KMS-11 (cell line): ENCODE measurements around the gene MVB12B.

Experiments used
- H2AFZ ChIP-seq: fragments of 200-600 bp; sonication (generic); 2 replicates; pipeline ENCODE4 v1.6.1; 2016; ENCODE audit warnings: antibody characterized with exemption, mixed run types, low read depth
- H3K27ac ChIP-seq: fragments of 200-600 bp; sonication (generic); 2 replicates; pipeline ENCODE4 v1.6.1; 2016; ENCODE audit warnings: mild to moderate bottlenecking, mixed run types
- H3K27me3 ChIP-seq: fragments of 200-600 bp; sonication (generic); 2 replicates; pipeline ENCODE4 v1.6.1; 2017; ENCODE audit warnings: mild to moderate bottlenecking, low read depth, mixed run types, moderate library complexity; ENCODE audit not compliant: insufficient read depth
- H3K36me3 ChIP-seq: fragments of 200-600 bp; sonication (generic); 2 replicates; pipeline ENCODE4 v1.6.1; 2017; ENCODE audit warnings: mild to moderate bottlenecking, mixed run types; ENCODE audit not compliant: insufficient read depth
- H3K4me1 ChIP-seq: fragments of 200-600 bp; sonication (generic); 2 replicates; pipeline ENCODE4 v1.6.1; 2016; ENCODE audit warnings: mild to moderate bottlenecking, low read depth, mixed run types; ENCODE audit not compliant: poor library complexity, severe bottlenecking
- H3K4me2 ChIP-seq: fragments of 200-600 bp; sonication (generic); 2 replicates; pipeline ENCODE4 v1.7.0; 2016; ENCODE audit warnings: mild to moderate bottlenecking, mixed run types
- H3K4me3 ChIP-seq: fragments of 200-600 bp; sonication (generic); IDR thresholded peaks from 2 replicates; pipeline ENCODE4 v1.6.1; 2017; ENCODE audit warnings: low read depth, low read length, mixed read lengths; ENCODE audit not compliant: insufficient read depth
- H3K79me2 ChIP-seq: fragments of 200-600 bp; sonication (generic); 2 replicates; pipeline ENCODE4 v1.6.1; 2016; ENCODE audit warnings: low read depth, mixed run types; ENCODE audit not compliant: insufficient read depth
- H3K9ac ChIP-seq: fragments of 200-600 bp; sonication (generic); 2 replicates; pipeline ENCODE4 v1.6.1; 2016; ENCODE audit warnings: mild to moderate bottlenecking, mixed run types
- H4K20me1 ChIP-seq: fragments of 200-600 bp; sonication (generic); 2 replicates; pipeline ENCODE4 v1.6.1; 2016; ENCODE audit warnings: mild to moderate bottlenecking, mixed run types; ENCODE audit not compliant: insufficient read depth
- CTCF ChIP-seq: fragments of 200-600 bp; sonication (generic); conservative IDR thresholded peaks from 2 replicates; pipeline ENCODE4 v1.6.1; 2017; ENCODE audit warnings: low read depth, mild to moderate bottlenecking, antibody characterized with exemption, low read length, moderate library complexity, mixed read lengths

MVB12B gene

GRCh38 chr9:126304207-126304970 is 22.2 kb upstream of the MVB12B start:
- no peak overlapping the region for H2AFZ ChIP-seq
- no peaks in the 10 kb centered on the region for H3K27me3 ChIP-seq
- H3K36me3 ChIP-seq, result no peaks in the 10 kb centered on the region
- H3K9ac ChIP-seq, result no peak overlapping the region
- no peak for TF ChIP-seq CTCF
- no peak overlapping the region for H3K27ac ChIP-seq
- H3K4me3 ChIP-seq, result no peak overlapping the region
- no peak overlapping the region for H3K4me2 ChIP-seq
- no peaks in the 10 kb centered on the region for H4K20me1 ChIP-seq
- H3K4me1 ChIP-seq, result peaks cover 10% of the 10 kb centered on the region
- no peaks in the 10 kb centered on the region for H3K79me2 ChIP-seq

DNA sequence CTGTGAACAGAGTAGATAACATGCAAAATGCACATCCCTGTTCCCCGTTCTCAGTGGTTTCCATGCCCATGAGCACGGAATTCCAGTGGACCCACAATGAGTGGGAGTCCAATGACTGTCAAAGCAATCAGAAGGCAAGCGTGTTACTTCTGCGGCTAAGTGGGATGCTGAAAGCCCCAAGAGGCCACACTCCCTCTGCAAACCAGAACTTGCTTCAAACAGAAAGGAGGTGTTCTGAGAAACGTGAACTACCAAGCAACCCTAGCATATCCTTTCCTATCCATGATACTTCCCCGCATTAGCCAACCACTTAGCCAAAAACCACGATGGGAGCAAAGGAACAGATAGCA is 21.7 kb upstream of the MVB12B start:
- H3K36me3 ChIP-seq, result no peaks in the 10 kb centered on the region
- no peaks in the 10 kb centered on the region for H3K79me2 ChIP-seq
- H3K4me2 ChIP-seq, result no peak overlapping the region
- no peak overlapping the region for H3K4me3 ChIP-seq
- no peak overlapping the region for H3K27ac ChIP-seq
- H3K27me3 ChIP-seq, result no peaks in the 10 kb centered on the region
- TF ChIP-seq CTCF, result no peak
- H4K20me1 ChIP-seq, result no peaks in the 10 kb centered on the region
- H2AFZ ChIP-seq, result no peak overlapping the region
- no peak overlapping the region for H3K9ac ChIP-seq
- peaks cover 10% of the 10 kb centered on the region for H3K4me1 ChIP-seq

DNA sequence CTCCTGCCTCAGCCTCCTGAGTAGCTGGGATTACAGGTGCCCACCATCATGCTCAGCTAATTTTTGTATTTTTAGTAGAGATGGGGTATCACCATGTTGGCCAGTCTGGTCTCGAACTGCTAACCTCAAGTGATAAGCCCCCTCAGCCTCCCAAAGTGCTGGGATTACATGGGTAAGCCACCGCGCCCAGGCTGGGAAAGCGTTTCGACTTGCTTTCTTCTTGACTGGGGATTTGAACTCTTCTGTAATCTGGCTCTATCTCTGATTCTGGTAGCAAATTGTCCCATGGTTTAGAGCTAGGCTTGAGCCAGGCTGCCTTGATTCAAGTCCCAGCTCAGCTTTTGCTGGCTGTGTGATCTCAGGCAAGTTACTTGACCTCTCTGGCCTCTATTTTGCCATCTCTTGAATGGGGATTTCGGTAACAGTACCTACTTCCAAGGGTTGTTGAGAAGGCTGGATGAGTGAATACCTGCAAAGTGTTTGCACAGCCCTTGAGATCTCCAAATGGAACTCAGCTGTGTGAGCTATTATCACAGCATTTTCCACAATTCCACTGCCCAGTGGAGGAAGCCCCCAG is 20.5 kb upstream of the MVB12B start:
- no peak overlapping the region for H3K4me3 ChIP-seq
- H3K79me2 ChIP-seq, result no peaks in the 10 kb centered on the region
- no peak overlapping the region for H2AFZ ChIP-seq
- no peak for TF ChIP-seq CTCF
- H4K20me1 ChIP-seq, result no peaks in the 10 kb centered on the region
- H3K4me2 ChIP-seq, result no peak overlapping the region
- H3K27me3 ChIP-seq, result no peaks in the 10 kb centered on the region
- H3K36me3 ChIP-seq, result no peaks in the 10 kb centered on the region
- no peak overlapping the region for H3K9ac ChIP-seq
- no peak overlapping the region for H3K27ac ChIP-seq
- peaks cover 10% of the 10 kb centered on the region for H3K4me1 ChIP-seq

DNA sequence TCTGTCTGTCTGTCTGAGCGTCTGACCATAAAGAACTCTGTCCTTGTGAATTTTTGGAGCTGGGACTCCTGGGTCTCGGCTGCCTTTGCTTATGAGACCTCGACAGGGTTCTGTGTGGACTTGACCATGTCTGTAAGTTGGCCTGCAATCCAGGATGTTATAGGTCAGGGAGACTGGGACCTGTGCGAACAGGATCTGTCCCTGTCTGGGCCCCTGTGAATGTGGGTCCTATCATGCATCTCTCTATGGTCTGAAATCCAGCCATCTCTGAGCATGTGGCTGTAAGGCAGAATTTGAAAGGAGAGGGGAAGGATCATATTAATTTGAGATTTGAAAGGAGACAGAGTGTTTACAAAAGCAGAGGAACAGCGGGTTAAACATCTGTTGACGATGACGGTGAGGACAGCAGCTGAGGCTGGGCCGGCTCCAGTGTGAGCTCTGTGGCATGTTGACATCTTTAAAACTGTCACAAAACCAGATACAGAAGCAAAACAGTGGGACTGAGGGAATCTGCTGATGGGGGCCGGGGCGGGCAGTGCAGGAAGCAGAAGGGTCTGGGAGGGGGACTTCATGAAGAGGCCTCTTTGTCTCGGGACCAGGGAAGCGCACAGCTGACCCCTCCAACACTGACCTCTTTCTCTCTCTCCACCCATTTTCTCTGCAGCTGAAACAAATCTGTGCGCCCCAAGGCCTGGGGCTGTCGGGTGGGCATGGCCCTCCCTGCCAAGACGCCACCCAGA is 19.1 kb upstream of the MVB12B start:
- Histone ChIP-seq H4K20me1 (no peaks in the 10 kb centered on the region), H3K27ac (no peak overlapping the region), H3K4me1 (peaks cover 2% of the 10 kb centered on the region), H2AFZ (no peak overlapping the region), H3K4me3 (no peak overlapping the region), H3K27me3 (no peaks in the 10 kb centered on the region), H3K4me2 (no peak overlapping the region), H3K36me3 (no peaks in the 10 kb centered on the region), H3K9ac (no peak overlapping the region), H3K79me2 (no peaks in the 10 kb centered on the region)
- no peak for TF ChIP-seq CTCF
